Measurements from ENCODE around the gene APOA5. TPM values are rescaled to one million over a fixed set of nuclear protein-coding genes. Genes with fewer than 3 reads are reported as not detected.

The APOA5 gene
- total and polyA plus RNA-seq, 2 of the 13 experiments (the other 11 are each of a cell fraction or from before 2014, with no cell fraction given) = 44.0 to 49.1 TPM

DNA sequence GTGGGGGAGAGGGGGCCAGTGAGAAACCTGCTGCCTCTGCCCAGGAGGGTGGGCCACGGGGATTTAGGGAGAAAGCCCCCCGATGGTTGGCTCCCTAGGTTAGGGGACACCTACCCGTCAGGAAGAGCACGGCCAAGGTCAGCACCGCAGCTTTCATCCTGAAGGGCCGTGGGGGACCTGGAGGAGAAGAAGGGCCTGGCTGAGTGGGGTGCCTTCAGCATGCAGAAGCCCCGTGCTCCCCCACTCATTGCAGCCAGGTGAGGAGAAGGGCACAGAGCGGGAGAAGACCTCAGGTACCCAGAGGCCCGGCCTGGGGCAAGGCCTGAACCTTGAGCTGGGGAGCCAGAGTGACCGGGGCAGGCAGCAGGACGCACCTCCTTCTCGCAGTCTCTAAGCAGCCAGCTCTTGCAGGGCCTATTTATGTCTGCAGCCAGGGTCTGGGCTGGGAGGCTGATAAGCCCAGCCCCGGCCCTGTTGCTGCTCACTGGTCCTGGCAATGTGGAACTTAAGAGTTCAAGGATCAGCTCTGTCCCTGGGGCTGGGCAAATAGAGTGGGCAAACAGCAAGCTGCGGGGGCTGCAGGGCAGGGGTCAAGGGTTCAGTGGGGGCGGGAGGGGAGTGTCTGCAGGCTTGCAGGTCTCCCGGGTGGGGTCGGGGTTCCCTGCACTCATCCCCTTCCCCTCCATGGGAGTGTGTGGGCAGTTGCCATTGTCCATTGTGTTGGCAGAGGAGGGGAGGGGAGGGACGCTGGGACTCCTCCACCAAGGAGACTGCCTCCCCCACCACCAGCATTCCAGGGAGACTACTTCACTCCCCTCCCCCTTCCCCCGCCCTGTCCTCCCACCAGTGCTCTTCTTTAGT lies 45.8 kb upstream of the APOA5 start, which contains the start of gene APOA1 (continued):
- TF ChIP-seq, protein P1, sequence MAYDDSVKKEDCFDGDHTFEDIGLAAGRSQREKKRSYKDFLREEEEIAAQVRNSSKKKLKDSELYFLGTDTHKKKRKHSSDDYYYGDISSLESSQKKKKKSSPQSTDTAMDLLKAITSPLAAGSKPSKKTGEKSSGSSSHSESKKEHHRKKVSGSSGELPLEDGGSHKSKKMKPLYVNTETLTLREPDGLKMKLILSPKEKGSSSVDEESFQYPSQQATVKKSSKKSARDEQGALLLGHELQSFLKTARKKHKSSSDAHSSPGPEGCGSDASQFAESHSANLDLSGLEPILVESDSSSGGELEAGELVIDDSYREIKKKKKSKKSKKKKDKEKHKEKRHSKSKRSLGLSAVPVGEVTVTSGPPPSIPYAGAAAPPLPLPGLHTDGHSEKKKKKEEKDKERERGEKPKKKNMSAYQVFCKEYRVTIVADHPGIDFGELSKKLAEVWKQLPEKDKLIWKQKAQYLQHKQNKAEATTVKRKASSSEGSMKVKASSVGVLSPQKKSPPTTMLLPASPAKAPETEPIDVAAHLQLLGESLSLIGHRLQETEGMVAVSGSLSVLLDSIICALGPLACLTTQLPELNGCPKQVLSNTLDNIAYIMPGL (CRISPR knock-in tag; IDR thresholded peaks at IDR 0.05; ENCODE audit: borderline replicate concordance in 1 of 2, low read depth in 1 of 2) = peak in 1 of 2 experiments; percentile 71; a peak in 3 of 4 replicates
- TF ChIP-seq SSRP1 (CRISPR knock-in tag; IDR thresholded peaks at IDR 0.05) = 0 out of 2 replicates have a peak, but pooled peaks have one; percentile 81
- TF ChIP-seq, protein P2, sequence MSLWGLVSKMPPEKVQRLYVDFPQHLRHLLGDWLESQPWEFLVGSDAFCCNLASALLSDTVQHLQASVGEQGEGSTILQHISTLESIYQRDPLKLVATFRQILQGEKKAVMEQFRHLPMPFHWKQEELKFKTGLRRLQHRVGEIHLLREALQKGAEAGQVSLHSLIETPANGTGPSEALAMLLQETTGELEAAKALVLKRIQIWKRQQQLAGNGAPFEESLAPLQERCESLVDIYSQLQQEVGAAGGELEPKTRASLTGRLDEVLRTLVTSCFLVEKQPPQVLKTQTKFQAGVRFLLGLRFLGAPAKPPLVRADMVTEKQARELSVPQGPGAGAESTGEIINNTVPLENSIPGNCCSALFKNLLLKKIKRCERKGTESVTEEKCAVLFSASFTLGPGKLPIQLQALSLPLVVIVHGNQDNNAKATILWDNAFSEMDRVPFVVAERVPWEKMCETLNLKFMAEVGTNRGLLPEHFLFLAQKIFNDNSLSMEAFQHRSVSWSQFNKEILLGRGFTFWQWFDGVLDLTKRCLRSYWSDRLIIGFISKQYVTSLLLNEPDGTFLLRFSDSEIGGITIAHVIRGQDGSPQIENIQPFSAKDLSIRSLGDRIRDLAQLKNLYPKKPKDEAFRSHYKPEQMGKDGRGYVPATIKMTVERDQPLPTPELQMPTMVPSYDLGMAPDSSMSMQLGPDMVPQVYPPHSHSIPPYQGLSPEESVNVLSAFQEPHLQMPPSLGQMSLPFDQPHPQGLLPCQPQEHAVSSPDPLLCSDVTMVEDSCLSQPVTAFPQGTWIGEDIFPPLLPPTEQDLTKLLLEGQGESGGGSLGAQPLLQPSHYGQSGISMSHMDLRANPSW (CRISPR knock-in tag; IDR thresholded peaks at IDR 0.05; ENCODE audit: borderline replicate concordance) = peak; percentile 77
- peak; percentile 60; the same call in 1 of the 2 replicates for TF ChIP-seq ISL2 (CRISPR knock-in tag; IDR thresholded peaks at IDR 0.05)
- TF ChIP-seq E2F5 (CRISPR knock-in tag; conservative IDR thresholded peaks at IDR 0.05) = 0 out of 2 replicates have a peak, but pooled peaks have one; percentile 37
- no peak for TF ChIP-seq ETV6 (CRISPR knock-in tag; conservative IDR thresholded peaks at IDR 0.05)
- no peak for TF ChIP-seq SP4 (CRISPR knock-in tag; IDR thresholded peaks at IDR 0.05)
- TF ChIP-seq REXO4 (CRISPR knock-in tag; IDR thresholded peaks at IDR 0.05; ENCODE audit: borderline replicate concordance) = no peak
- TF ChIP-seq ZNF264 (CRISPR knock-in tag; IDR thresholded peaks at IDR 0.05) = 0 out of 2 replicates have a peak, but pooled peaks have one; percentile 51
- TF ChIP-seq BCL3 (CRISPR knock-in tag; IDR thresholded peaks at IDR 0.05) = peak; percentile 77; the same call in 1 of the 2 replicates
- peak; percentile 57 for TF ChIP-seq HNRNPLL (IDR thresholded peaks at IDR 0.05; ENCODE audit: low read depth, low read length, poor library complexity, severe bottlenecking)
- TF ChIP-seq CCDC6 (CRISPR knock-in tag; IDR thresholded peaks at IDR 0.05) = peak; percentile 76; the same call in 1 of the 2 replicates
- peak; percentile 96 for TF ChIP-seq HIVEP1 (CRISPR knock-in tag; IDR thresholded peaks at IDR 0.05)
- peak; percentile 24; the same call in 1 of the 2 replicates for TF ChIP-seq GMEB1 (CRISPR knock-in tag; IDR thresholded peaks at IDR 0.05; ENCODE audit: borderline replicate concordance)
- TF ChIP-seq, protein P3, sequence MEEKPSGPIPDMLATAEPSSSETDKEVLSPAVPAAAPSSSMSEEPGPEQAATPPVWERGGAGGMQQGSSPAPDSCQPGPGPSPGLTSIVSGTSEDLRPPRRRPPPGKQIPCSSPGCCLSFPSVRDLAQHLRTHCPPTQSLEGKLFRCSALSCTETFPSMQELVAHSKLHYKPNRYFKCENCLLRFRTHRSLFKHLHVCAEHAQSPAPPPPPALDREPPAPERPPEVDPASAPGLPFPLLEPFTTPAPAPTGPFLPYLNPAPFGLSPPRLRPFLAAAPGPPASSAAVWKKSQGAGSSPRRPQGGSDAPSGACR (CRISPR knock-in tag; IDR thresholded peaks at IDR 0.05) = peak; percentile 84

All from HepG2 (cell line).